ELF-1 (cell line): ENCODE measurements around the gene SNCG.
"Not testable (repeated sequence)": the region's sequence is repeated elsewhere in the genome, so short reads cannot be mapped to it uniquely, and the experiment has no call there.

Experiments
- DNase-seq: peaks from one replicate; pipeline ENCODE4 v3.0.0-alpha.2; 2016; ENCODE audit warnings: low read depth, low spot score

SNCG gene

GRCh38 chr10:86958116-86958900, at the start of gene SNCG:
Gene SNCG (plus strand): TSS chr10:86958599. CDS start chr10:86958698, 99 bp downstream.
- no peak for DNase-seq

DNA sequence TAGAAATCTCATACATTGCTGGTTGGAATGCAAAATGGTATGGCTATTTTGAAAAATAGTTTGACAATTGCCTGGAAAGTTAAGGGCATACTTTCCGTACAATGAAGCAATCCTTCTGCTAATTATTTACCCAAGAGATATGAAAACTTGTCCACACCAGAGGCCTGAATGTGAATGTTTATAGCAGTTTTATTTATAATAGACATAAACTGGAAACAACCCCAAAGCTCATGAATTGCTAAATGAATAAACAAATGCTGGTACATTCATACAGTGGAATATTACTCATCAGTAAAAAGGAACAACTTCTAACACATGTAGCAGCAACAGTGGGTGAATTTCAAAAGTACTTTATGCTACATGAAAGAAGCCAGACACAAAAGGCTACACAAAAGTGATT, 43.7 kb upstream of the SNCG start:
- no peak for DNase-seq

DNA sequence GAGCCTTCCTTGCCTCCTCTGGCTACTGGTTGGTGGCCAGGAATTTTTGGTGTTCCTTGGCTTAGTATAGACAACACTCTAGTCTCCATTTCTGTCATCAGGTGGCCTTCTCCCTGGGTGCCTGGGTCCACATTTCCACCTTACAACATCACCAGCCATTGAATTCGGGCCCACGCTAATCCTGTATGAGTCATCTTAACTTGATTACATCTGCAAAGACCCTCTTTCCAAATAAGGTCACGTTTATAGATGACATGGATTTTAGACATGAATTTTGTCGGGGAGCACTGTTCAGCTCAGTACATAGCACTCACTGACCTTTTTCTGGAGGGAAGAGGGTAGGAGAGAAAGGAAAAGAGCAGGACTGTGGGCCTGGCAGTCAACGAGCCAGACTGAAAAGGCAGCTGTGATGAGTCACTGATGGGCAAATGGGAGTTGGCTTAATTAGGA, 40.4 kb upstream of the SNCG start:
- DNase-seq: no peak

GRCh38 chr10:86922553-86922961, 35.8 kb upstream of the SNCG start:
- no peak for DNase-seq

GRCh38 chr10:86929468-86930380, 28.7 kb upstream of the SNCG start:
- DNase-seq: no peak

- no peak for DNase-seq
Observed at GRCh38 chr10:86931872-86932271, 26.5 kb upstream of the SNCG start.

DNA sequence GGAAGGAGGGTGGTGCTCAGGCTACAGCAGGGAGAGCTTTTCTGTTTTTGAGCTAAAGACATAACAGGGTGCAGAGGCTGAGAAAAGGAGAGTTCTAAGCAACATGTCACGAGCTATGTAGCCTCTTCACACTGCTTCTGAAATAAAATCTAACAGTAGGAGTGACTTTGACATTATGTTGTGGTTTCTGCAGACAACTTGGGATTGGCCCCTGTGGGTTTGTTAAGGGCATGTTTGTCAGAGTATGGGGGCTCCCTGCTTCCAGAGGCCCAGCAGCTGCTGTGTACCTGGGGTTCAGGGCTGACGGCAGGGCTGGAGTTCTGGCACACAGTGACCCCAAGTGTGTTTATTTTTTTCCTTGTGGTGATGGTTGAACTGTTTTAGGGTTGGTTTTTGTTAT, 25.7 kb upstream of the SNCG start:
- no peak for DNase-seq

GRCh38 chr10:86934162-86934711, 24.2 kb upstream of the SNCG start:
- DNase-seq: peak; percentile 81

- no peak for DNase-seq
Observed at GRCh38 chr10:86936661-86937501, 21.5 kb upstream of the SNCG start.

- DNase-seq: no peak
Observed at GRCh38 chr10:86937502-86938154, 20.8 kb upstream of the SNCG start.

DNA sequence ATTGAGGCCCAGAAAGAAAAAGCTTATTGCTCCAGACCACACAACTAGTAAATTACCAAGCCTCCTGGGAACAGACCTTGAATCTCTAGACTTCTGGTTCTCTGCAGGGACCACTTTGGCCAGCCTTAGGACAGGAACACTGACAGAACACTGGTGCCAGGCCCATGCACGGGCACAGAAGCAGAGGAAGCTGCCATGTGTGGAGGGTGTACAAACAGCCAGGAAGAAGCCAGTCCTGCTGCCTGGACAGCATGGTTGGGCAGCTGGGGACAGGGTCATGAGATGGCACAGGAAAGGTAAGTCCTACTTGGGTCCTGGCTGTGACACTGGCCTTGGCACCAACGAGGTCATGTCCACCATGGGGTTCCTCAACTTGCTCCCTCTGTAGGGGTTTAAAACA, 20.1 kb upstream of the SNCG start:
- DNase-seq: no peak

DNA sequence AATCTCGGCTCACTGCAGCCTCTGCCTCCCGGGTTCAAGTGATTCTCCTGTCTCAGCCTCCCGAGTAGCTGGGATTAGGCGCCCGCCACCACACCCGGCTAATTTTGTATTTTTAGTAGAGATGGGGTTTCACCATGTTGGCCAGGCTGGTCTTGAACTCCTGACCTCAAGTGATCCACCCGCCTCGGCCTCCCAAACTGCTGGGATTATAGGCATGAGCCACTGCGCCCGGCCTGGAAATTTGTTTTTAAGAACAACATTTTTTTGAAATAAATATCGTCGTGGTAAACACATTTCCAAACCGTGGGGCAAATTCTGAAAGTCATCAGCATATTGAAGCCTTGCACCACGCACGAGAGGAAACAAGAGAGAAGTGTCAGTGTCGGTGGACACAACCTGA, 18.3 kb upstream of the SNCG start:
- not testable (repeated sequence) for DNase-seq

GRCh38 chr10:86940677-86941076, 17.7 kb upstream of the SNCG start:
- no peak for DNase-seq

DNA sequence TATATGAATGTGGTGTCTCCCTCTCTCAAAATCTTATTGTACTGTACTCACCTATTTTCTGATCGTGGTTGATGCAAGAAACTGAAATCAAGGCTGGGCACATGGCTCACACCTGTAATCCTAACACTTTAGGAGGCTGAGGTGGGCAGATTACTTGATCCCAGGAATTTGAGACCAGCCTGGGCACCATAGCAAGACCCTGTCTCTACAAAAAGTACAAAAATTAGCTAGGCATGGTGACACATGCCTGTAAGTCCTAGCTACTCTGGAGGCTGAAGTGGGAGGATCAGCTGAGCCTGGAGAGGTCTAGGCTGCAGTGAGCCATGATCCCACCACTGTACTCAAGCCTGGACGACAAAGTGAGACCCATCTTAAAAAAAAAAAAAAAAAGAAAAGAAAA, 17.0 kb upstream of the SNCG start:
- DNase-seq: no peak

GRCh38 chr10:86941991-86942421, 16.4 kb upstream of the SNCG start:
- no peak for DNase-seq

DNA sequence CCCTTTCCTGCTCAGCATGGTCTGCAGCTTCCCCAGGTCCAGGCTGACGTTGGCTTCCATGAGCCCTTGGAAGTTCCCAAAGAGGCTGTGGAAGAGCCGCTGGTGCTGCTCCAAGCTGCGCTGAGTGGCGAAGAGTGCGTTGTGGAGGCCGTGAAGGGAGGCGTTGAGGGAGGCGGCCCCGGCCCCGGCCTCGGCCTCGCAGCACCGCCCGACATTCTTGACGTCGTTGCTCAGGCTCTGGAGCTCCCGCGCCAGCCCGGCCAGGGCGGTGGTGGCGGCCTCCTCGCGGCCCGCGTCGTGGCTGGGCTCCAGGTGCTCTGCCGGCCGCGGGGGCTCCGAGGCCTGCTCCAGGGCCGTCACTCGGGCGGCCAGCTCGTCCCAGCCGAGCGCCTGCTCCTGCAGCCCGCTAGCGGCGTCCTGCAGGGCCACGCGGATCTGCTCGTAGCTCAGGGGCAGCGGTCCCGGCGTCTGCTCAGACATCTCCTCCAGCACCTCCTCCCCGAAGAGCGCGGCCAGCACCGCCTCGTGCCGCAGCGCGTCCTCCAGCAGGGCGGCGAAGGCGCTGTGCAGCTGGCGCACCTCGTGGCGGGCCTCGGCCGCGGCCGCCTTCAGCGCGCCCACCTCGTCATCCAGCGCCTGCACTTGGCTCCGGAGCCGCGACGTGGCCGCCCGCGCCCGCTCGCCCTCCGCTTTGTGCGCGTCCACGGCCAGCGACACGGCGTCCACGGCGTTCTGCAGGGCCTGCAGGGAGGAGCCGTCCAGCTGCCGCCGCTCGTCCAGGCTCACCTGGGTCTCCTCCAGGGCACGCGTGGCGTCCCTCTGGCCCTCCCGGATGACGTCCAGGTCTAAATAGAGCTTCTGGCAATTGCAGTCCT, 15.7 kb upstream of the SNCG start:
- peak; percentile 57 for DNase-seq

- no peak for DNase-seq
Observed at GRCh38 chr10:86943316-86944030, 14.9 kb upstream of the SNCG start.

DNA sequence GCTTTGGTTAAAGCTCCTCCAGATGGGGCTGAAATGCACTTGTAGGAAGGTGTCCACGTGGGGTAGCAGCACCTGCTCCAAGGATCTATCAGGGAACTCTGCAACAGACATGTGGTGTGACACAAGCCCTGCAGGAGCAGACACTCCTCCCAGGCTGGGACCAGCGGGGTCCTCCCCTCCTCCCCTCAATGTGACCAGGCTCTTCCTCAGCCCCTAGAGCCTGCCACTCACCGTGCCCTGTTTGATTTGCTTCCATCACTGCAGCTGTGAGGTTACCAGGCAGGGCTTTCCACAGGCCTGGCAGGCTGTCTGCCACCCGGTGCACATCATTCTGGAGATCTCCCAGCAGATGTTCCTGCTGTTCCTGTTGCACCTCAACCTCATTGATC, 14.4 kb upstream of the SNCG start:
- no peak for DNase-seq

GRCh38 chr10:86944471-86944870, 13.9 kb upstream of the SNCG start:
- peak; percentile 54 for DNase-seq
